Endometrial microvascular endothelial cells (primary cell): ENCODE data around the gene MB21D2. TPM values are rescaled to one million over a fixed set of nuclear protein-coding genes. Genes with fewer than 3 reads are reported as not detected.

ENCODE experiments used
- in situ Hi-C: cut with HindIII; loops from 2 replicates; pipeline ENCODE4 v1.10.0; 2017; ENCODE audit warnings: low sequenced_read_pairs, low pct_unique_long_range_greater_than_20kb; ENCODE audit errors: inconsistent ontology term
- total RNA-seq: library from RNA; depleted of rRNA; stranded (reverse); fragments of >200 nt; gene quantifications from one replicate; pipeline ENCODE4 v1.2.3, GENCODE V29; 2015; ENCODE audit errors: inconsistent ontology term

The MB21D2 gene
- total RNA-seq, 1 donor from 2014 or later = 33.3 TPM

DNA sequence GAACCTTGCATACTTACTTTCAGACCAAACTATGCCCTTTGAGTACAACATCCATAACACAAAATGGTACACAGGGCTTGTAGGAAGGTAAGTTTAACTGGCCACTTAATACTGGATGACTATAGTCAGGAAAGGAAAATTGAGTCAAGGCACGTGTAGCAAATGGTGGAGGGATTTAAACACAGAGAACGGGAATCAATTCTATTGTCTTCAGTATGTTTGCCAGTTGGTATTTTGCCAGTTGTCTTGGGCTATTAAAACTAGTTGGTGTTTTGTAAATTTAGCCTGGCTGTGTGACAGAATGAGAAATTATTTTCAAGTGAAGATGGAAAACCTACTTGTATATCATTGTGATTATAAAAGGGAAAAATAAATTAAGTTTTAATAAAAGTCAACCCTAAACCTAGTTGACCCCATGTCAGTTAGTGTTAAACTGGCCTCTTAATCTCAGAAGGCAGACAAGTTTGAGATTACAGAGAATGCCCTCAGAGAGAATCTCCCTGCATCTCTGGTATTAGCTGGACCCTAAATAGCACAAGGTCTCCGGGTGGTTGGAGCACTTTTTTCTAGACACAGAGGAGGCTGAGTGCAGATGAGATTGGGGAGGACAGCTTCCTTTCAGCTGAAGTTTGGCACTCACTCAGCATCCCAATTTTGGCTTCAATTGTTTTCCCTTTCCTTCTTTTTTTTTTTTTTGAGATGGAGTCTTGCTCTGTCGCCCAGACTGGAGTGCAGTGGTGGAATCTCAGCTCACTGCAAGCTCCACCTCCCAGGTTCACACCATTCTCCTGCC is 91.2 kb downstream of the MB21D2 start:
- in situ Hi-C loops = no loop called here

DNA sequence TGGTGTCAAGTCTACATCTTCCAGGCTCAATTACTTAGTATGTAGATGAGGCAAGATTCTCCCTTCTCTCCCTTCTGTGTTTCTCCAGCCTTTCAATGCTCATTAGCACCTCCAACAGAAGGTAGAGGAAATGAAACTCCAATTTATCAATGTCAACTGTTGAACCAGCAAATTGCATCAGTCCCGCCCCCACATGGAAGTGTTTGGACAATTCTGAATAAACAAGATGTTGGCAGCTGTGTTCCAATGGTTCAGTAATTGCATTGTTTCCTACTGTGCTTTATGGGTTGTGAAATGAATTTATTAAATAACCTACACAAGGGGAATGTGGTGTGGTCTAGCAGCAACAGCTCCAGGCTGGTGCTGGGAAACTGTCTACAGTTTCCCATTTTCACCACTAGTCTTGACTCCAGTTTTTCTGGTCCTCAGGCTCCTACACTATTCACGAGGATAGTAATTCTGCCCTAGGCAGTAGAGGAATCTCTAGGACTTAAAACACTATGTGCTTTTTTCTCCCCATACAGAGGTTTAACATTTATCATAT is 91.9 kb downstream of the MB21D2 start:
- in situ Hi-C loops = no loop called here

- in situ Hi-C loops = no loop called here
These were observed 92.4 kb downstream of the MB21D2 start for GRCh38 chr3:192825216-192825615.

DNA sequence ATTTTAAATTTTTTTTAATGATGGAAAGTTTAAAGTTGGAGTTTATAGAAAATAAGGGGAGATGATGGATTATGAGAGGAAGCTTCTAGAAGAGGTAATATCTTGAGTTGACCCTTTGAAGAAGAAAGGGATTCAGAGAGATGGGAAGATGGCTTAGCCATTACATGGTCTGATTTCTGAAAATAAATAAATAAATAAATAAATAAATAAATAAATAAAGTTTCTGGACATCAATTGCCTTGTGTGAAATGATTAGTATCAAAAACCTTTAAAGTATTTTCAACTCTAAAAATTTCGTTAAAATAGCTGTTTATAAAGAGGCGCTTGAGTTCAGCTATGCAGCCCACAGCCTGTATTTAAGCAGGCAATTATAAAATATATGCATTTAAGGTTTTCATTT is 93.3 kb downstream of the MB21D2 start:
- in situ Hi-C loops = loop anchor here (25.0 kb wide), 1 partner anchor 738 kb away; the partner anchor contains the start of gene ATP13A4

GRCh38 chr3:192821161-192821560 is 96.5 kb downstream of the MB21D2 start:
- in situ Hi-C loops = loop anchor here (25.0 kb wide), 1 partner anchor 741 kb away; the partner anchor contains the start of gene ATP13A4

DNA sequence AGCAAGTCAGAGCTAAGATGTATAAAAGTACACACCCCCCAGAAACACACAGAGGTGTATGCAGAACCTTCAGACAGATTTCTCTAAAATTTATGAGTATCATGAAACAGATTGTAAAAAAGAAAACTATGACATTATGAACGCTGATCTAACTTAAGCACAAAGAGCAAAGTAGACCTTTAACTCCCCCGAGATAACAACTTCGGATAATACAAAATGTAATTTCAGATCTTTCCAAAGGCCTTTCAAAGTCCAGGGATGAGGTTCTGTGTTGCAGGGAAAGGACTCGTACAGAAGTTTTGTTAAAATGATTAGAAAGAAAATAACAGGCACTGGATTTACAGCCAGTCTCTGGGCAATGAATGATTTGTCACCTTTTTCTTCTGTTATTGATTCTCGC is 97.5 kb downstream of the MB21D2 start:
- in situ Hi-C loops = loop anchor here (25.0 kb wide), 1 partner anchor 742 kb away; the partner anchor contains the start of gene ATP13A4

GRCh38 chr3:192819001-192819569 is 98.6 kb downstream of the MB21D2 start:
- in situ Hi-C loops = loop anchor here (25.0 kb wide), 1 partner anchor 743 kb away; the partner anchor contains the start of gene ATP13A4

GRCh38 chr3:192818126-192818525 is 99.5 kb downstream of the MB21D2 start:
- in situ Hi-C loops = loop anchor here (25.0 kb wide), 1 partner anchor 744 kb away; the partner anchor contains the start of gene ATP13A4

GRCh38 chr3:192817506-192817905 is 100.2 kb downstream of the MB21D2 start:
- in situ Hi-C loops = loop anchor here (25.0 kb wide), 1 partner anchor 745 kb away; the partner anchor contains the start of gene ATP13A4

DNA sequence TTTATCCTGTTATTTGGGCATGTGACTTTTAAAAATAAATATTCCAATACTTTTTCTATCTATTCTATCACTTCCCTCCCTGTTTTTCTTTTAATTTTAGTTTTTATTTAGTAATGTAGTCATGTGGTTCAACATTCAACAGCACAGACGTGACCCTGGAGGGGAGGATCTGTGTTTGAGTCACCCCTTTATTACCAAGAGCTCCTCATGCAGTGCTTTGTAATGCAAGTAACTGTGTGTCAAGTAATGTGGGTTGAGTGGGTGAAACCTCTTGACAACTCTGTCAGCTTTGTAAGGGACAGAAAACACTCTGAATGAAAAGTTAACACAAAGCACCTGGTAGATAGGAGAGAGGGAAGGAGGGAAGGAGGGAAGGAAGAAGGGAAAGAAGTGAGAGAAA is 100.6 kb downstream of the MB21D2 start:
- in situ Hi-C loops = loop anchor here (25.0 kb wide), 1 partner anchor 745 kb away; the partner anchor contains the start of gene ATP13A4

DNA sequence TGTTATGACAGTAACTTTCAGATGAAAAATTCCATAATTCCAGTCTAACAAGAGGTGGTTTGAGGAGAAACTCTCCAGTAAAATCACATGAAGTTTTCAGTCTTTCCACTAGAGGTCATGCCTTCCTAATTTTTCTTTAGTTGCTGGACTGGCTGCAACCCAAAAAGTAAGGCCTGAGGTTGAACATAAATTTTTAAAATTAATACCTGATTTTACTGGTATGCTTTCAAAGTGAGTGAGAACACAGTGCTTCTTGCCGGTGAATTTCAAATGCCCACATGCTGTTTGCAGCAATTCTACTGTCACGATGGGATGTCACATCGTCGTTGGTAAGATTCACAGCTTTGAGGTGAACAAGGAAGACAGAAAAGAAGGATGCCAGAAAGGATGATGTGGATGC is 101.3 kb downstream of the MB21D2 start:
- in situ Hi-C loops = loop anchor here (25.0 kb wide), 1 partner anchor 746 kb away; the partner anchor contains the start of gene ATP13A4

DNA sequence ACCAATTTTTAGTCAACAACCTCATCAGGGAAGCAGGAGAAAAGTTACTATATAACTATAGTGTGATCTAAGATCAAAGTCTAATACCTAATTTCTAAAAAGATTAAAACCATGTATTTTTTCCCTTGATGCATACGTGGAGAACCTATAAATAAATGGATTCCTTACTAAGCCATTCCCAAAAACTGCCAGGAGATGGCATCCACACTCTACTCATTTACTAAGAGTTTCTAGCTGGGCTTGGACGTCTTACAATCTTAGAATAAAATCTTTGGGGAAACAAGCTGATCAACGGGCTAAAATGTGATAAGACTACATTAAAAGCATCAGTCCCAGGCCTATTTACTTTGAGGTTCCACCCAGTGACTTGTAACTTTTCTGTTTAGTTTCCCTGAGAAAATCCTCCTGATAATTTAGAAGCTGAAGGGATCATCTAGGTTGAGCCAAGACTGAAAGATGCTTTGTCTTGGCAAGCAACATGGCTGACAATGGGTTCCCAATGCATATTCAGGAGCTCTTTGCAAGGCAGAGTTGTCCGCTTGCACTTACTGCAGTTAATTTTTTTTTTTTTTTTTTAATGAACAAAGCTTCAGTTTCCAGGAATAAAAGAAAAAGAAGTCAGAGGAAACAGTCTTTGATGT is 104.8 kb downstream of the MB21D2 start:
- in situ Hi-C loops = loop anchor here (25.0 kb wide), 1 partner anchor 749 kb away; the partner anchor contains the start of gene ATP13A4

DNA sequence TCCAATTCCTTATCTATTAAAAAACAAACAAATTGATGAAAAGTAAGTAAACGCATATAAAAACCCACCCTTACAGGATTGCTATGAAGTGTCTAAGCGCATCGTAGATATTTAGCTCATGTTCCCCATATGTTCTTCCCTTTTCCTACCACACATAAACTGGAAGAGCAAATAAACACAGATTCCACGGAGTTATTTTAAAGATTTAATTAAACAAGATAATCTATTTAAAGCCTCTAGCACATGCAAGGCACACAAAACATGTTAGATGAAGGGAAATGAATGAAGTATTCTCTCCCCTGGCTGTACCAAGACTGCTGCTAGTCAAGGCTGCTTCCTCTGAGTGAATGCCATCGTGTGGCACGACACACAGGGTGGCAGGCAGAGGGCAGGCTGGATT is 111.9 kb downstream of the MB21D2 start:
- in situ Hi-C loops = loop anchor here (25.0 kb wide), 1 partner anchor 757 kb away; the partner anchor contains the start of gene ATP13A4

DNA sequence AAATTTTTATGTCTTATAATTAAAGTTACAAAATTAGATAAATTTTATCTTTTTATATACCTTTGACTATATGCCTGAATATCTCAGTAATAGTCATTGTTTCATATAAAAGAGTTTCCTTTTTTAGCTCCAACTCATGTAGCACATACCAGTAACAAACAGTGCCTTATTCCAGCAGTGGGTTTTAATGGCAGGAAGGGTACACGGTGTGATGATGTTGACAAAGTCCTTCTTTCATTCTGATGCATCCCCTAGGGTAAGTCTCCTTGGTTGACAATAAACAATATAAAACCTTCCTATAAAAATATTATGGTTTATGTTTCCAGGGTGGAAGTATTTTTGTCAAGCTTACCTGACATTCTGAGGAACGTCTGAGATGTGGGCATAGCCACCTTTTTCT is 113.2 kb downstream of the MB21D2 start:
- in situ Hi-C loops = loop anchor here (25.0 kb wide), 1 partner anchor 758 kb away; the partner anchor contains the start of gene ATP13A4

GRCh38 chr3:192802957-192803899 is 114.4 kb downstream of the MB21D2 start:
- in situ Hi-C loops = loop anchor here (25.0 kb wide), 1 partner anchor 759 kb away; the partner anchor contains the start of gene ATP13A4

GRCh38 chr3:192801985-192802384 is 115.7 kb downstream of the MB21D2 start:
- in situ Hi-C loops = loop anchor here (25.0 kb wide), 1 partner anchor 760 kb away; the partner anchor contains the start of gene ATP13A4

GRCh38 chr3:192799721-192800120 is 117.9 kb downstream of the MB21D2 start:
- in situ Hi-C loops = loop anchor here (25.0 kb wide), 1 partner anchor 763 kb away; the partner anchor contains the start of gene ATP13A4

DNA sequence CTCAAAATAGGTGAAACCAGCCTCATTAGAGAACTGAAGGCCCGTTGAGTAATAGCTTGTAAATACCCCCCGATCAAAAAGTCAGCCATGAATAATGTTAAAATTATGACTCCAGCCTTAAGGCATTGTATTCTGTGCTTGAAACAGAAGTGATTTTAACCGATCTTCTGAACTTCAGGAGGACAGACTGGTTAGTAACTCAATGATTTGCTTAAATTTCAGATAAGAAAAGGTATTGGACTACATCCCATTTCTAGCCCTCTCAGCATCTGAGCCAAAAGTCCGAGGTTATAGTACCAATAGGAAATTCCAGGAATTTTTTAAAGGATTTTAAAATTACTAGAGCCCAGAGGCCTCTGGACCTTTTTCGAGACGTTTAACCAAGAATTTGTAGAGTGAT is 122.6 kb downstream of the MB21D2 start:
- in situ Hi-C loops = no loop called here
